ENCODE measurements around the gene RAD51B. TPM values are rescaled to one million over a fixed set of nuclear protein-coding genes. Genes with fewer than 3 reads are reported as not detected.

Gene RAD51B
- total and polyA plus RNA-seq, 2 of the 13 experiments (the other 11 are each of a cell fraction or from before 2014, with no cell fraction given), result 7.0 to 9.5 TPM

GRCh38 chr14:68393259-68393658 lies 573.7 kb downstream of the RAD51B start (continued):
- TF ChIP-seq SALL2 (CRISPR knock-in tag; IDR thresholded peaks at IDR 0.05) (no peak), MAF1 (CRISPR knock-in tag; IDR thresholded peaks at IDR 0.05; ENCODE audit: borderline replicate concordance) (no peak), ELF3 (CRISPR knock-in tag; IDR thresholded peaks at IDR 0.05) (no peak), KDM5B (CRISPR knock-in tag; IDR thresholded peaks at IDR 0.05; ENCODE audit: borderline replicate concordance) (no peak)

- BruUV-seq (replicated peaks), result no TSS peak
- no peak for TF ChIP-seq SIX1 (CRISPR knock-in tag; IDR thresholded peaks at IDR 0.05; ENCODE audit: borderline replicate concordance)
- H3K27me3 ChIP-seq (ENCODE audit: control insufficient read depth in 1 of 2, insufficient read depth in 2 of 2, low read length in 2 of 2), result no peaks in the 10 kb centered on the region
- H3K79me2 ChIP-seq (ENCODE audit: insufficient read depth, low read length), result no peaks in the 10 kb centered on the region
- DNase-seq (ENCODE audit: low spot score), result no peak
- H4K20me1 ChIP-seq (ENCODE audit: insufficient read depth, low read length), result no peaks in the 10 kb centered on the region
- no peak for ATAC-seq
- H3K4me3 ChIP-seq (replicated peaks in 1 of 3; ENCODE audit: insufficient read depth in 1 of 3, low read depth in 2 of 3, low read length in 3 of 3), result no peak overlapping the region
- ChIA-PET POLR2A (no interaction called here), CTCF (ENCODE audit: low intra/inter-chr PET ratio, low total read pairs) (no interaction called here)
- no peak overlapping the region for H2AFZ ChIP-seq (ENCODE audit: low read length)
- H3K9ac ChIP-seq (ENCODE audit: insufficient read depth, low read depth, low read length), result no peak overlapping the region
- in situ Hi-C loops (cut with HindIII; ENCODE audit: extremely low pct_ligation_motif_present, low pct_unique_long_range_greater_than_20kb) (no loop called here), intact Hi-C loops (cut with micrococcal nuclease; ENCODE audit: unreplicated experiment) (no loop called here)
- H3K9me3 ChIP-seq (ENCODE audit: low read length), result no peaks in the 10 kb centered on the region
- 78% methylated on average over 6 of the region's 6 CpGs for WGBS (ENCODE audit: low lambda C conversion rate)
- H3K4me2 ChIP-seq (ENCODE audit: low read depth, low read length), result no peak overlapping the region
- no peaks in the 10 kb centered on the region for H3K36me3 ChIP-seq (replicated peaks in 1 of 2; ENCODE audit: control insufficient read depth in 1 of 2, insufficient read depth in 2 of 2, low read length in 2 of 2)
- H3K4me1 ChIP-seq (ENCODE audit: insufficient read depth, low read length), result peaks cover 25% of the 10 kb centered on the region
- FAIRE-seq, result no peak
- H3K27ac ChIP-seq (ENCODE audit: extremely low read length, insufficient read depth, low read length), result no peak overlapping the region
Measured at GRCh38 chr14:68394118-68394763, 574.7 kb downstream of the RAD51B start.

- Histone ChIP-seq H2AFZ (ENCODE audit: low read length) (no peak overlapping the region), H3K36me3 (replicated peaks in 1 of 2; ENCODE audit: control insufficient read depth in 1 of 2, insufficient read depth in 2 of 2, low read length in 2 of 2) (no peaks in the 10 kb centered on the region), H3K79me2 (ENCODE audit: insufficient read depth, low read length) (no peaks in the 10 kb centered on the region), H3K27me3 (ENCODE audit: control insufficient read depth in 1 of 2, insufficient read depth in 2 of 2, low read length in 2 of 2) (no peaks in the 10 kb centered on the region), H3K9me3 (ENCODE audit: low read length) (no peaks in the 10 kb centered on the region), H3K9ac (ENCODE audit: insufficient read depth, low read depth, low read length) (no peak overlapping the region), H3K27ac (ENCODE audit: extremely low read length, insufficient read depth, low read length) (no peak overlapping the region), H3K4me1 (ENCODE audit: insufficient read depth, low read length) (peaks cover 25% of the 10 kb centered on the region), H3K4me2 (ENCODE audit: low read depth, low read length) (no peak overlapping the region), H3K4me3 (replicated peaks in 1 of 3; ENCODE audit: insufficient read depth in 1 of 3, low read depth in 2 of 3, low read length in 3 of 3) (no peak overlapping the region), H4K20me1 (ENCODE audit: insufficient read depth, low read length) (no peaks in the 10 kb centered on the region)
- DNase-seq (ENCODE audit: low spot score), result no peak
- no peak for FAIRE-seq
- CTCF ChIA-PET (ENCODE audit: low intra/inter-chr PET ratio, low total read pairs), result no interaction called here
- POLR2A ChIA-PET, result no interaction called here
- no TSS peak for BruUV-seq (replicated peaks)
- intact Hi-C loops (cut with micrococcal nuclease; ENCODE audit: unreplicated experiment), result no loop called here
- WGBS (ENCODE audit: low lambda C conversion rate), result 92% methylated on average over 11 of the region's 11 CpGs
- no peak for ATAC-seq
- in situ Hi-C loops (cut with HindIII; ENCODE audit: extremely low pct_ligation_motif_present, low pct_unique_long_range_greater_than_20kb), result no loop called here
- TF ChIP-seq ZNF296 (CRISPR knock-in tag; conservative IDR thresholded peaks at IDR 0.05) (no peak), ZNF704 (CRISPR knock-in tag; IDR thresholded peaks at IDR 0.05; ENCODE audit: borderline replicate concordance) (no peak), ATF5 (CRISPR knock-in tag; IDR thresholded peaks at IDR 0.05; ENCODE audit: low read depth) (no peak), IRX3 (CRISPR knock-in tag; IDR thresholded peaks at IDR 0.05; ENCODE audit: borderline replicate concordance, low read depth) (no peak), ATF4 (CRISPR knock-in tag; IDR thresholded peaks at IDR 0.05) (no peak), MXI1 (IDR thresholded peaks at IDR 0.05; ENCODE audit: borderline replicate concordance, low read depth, low read length) (no peak)
Measured at GRCh38 chr14:68394764-68395143, 575.2 kb downstream of the RAD51B start.

Measured in HepG2 (cell line).